ENCODE measurements around the gene TLDC2. TPM values are rescaled to one million over a fixed set of nuclear protein-coding genes. Genes with fewer than 3 reads are reported as not detected.

Gene TLDC2
- total RNA-seq, 1 donor from 2014 or later, result not detected

GRCh38 chr20:36848078-36848660 lies 27.8 kb upstream of the TLDC2 start:
- peak; percentile 72 for DNase-seq (ENCODE audit: missing footprints)
- ATAC-seq, result peak; percentile 59
- intact Hi-C loops (cut with DNase I), result no loop called here

DNA sequence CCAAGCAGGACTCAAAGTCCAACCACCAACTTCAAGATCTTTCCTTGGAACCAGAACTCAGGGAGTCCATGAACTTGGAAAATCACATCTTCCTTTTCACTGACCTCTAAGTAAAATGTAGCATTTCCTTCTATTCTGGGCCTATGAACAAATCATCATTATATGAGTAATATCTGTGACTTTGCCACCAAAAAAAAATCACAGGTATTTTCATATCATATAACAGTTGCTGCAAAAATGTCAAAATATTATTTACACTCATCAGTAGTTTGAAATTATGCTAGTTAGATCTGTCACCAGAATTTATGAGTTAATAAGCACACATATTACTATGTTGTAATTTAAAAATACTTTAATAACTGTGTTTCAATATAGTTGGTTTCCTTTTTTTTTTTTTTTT lies 27.3 kb upstream of the TLDC2 start:
- ATAC-seq (no peak), DNase-seq (ENCODE audit: missing footprints) (no peak)
- intact Hi-C loops (cut with DNase I), result no loop called here

DNA sequence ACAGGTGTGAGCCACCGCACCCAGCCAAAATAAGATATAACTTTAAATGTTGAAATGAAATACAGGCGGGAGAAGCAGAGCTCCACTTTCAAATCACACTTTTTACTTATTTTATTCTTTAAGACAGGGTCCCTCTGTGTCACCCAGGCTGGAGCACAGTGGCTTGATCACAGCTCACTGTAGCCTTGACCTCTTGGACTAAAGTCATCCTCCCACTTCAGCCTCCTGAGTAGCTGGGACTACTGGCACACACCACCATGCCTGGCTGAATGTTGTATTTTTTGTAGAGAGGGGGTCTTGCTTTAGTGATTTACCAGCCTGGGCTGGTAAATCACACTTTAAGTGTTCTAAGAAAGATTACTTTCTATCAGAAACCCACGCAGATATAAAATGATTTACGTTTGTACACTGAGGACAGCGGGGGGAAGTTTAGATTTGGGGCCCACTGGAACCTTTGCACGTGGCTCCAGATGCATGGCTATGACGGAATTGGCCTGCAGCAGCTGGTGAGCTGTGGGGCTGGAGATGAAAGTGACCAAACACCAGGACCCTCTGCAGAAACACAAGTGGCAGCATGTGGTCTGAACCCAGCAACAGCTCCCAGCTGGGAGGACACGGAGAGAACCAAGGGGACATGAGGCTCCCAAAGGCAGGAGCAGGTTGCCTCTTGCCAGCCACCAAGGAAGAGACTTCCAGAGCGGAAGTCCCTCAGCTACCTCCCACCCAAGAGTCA lies 26.4 kb upstream of the TLDC2 start:
- intact Hi-C loops (cut with DNase I), result no loop called here
- ATAC-seq (no peak), DNase-seq (ENCODE audit: missing footprints) (no peak)

GRCh38 chr20:36850759-36851158 lies 25.2 kb upstream of the TLDC2 start:
- ATAC-seq (no peak), DNase-seq (ENCODE audit: missing footprints) (no peak)
- intact Hi-C loops (cut with DNase I), result no loop called here

- ATAC-seq (no peak), DNase-seq (ENCODE audit: missing footprints) (no peak)
- intact Hi-C loops (cut with DNase I), result no loop called here
Measured at GRCh38 chr20:36851490-36851889, 24.4 kb upstream of the TLDC2 start.

DNA sequence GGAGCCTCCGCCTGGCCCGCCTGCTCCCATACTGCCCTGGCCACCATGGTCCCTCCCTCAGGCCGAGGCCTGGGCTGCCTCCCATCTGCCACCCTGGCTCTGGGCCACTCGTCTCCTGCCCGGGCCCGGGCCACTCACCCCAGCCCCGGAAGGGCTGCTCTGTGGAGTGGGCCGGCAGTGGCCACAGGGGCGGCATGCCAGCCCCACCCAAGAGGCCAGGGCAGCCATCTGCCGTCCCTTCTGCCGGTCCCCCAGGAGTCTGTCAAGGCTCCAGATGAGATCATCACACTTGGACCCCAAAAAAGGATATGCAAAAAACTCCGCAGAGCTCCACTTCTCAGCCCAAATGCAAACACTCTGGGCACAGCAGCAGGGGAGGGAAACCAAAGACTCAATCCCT lies 23.8 kb upstream of the TLDC2 start:
- DNase-seq (ENCODE audit: missing footprints), result peak; percentile 69

DNA sequence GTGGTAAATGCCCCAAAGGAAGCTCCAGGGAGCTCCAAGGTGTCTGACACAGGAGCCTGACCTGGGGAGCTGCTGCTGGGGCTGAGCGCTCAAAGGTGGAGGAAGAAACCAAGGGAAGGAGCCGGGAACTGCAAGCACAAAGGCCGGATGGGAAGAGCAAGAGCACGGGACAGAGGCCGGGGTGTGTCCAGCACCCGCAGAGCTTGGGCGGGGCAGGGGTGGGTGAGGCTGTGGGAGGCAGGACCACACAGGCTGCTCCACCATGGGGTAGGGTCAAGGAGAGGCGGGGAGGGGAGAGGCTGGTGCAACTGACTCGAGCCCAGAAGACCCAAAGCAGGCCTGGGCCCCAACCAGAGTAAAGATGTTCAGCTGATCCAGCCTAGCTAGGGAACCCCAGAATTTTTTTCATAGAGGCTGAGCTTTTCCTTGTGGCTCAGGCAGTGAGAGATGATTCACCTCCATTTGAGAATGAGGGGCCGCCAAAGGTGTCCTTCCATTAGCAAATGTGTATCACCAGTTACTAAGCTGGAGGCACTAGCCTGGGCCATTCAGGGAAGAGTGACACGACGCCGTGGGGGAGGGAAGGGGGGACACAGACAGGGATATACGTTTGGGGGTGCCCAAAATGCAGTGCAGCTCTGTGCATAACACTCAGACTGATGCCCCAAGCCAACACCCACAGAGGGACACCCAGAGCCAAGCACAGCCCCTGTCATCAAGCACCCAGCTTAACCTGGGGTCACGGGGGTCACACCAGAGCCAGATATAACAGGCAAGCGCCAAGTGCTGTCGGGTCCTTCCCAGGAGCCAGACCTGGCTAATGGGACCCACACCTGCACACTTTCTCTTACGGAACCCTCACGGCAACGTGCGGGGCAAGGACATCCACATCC lies 21.3 kb upstream of the TLDC2 start:
- DNase-seq (ENCODE audit: missing footprints) (peak; percentile 72), ATAC-seq (peak; percentile 11)
- intact Hi-C loops (cut with DNase I), result no loop called here

More for the DNA sequence above, 23.8 kb upstream of the TLDC2 start:
- peak; percentile 17 for ATAC-seq
- intact Hi-C loops (cut with DNase I), result no loop called here

DNA sequence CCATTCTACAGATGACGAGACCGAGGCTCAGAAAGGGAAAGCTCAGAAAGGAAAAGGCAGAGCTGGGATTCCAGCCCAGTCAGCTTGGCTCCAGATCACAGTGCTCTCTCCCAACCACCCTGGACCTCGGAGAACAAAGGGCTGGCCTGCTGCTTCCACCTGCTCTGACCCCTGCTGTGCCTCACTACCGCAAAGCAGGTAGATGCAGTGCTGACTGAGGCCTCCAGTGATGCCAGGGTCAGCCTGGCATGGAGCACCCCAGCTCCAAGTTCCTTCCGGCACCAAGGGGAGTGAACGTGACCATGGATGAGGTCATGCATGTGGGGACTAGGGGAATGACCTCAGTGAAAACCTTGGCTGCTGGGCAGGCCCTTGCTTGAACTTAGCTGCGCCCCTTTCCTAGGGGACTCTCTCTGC lies 20.7 kb upstream of the TLDC2 start:
- intact Hi-C loops (cut with DNase I), result no loop called here
- peak; percentile 50 for ATAC-seq
- no peak for DNase-seq (ENCODE audit: missing footprints)

GRCh38 chr20:36856195-36856594 lies 19.7 kb upstream of the TLDC2 start:
- ATAC-seq (peak; percentile 18), DNase-seq (ENCODE audit: missing footprints) (peak; percentile 62)
- intact Hi-C loops (cut with DNase I), result no loop called here

- DNase-seq (ENCODE audit: missing footprints), result peak; percentile 74
- ATAC-seq, result no peak
Measured at GRCh38 chr20:36856691-36857635, 19.0 kb upstream of the TLDC2 start.

DNA sequence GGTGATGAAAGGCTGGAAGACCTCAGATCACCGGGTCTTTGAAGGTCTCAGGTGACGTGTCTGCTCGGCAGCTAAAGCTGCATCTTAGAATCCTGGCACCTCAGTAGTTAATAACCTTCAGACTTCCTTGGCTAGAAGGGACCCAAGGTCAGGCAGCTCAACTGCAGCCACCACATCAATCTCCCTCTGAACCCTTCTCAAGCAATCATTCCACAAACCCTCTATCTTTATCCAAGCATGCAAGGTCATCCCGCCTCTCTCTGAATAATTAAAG lies 16.7 kb upstream of the TLDC2 start:
- no peak for DNase-seq (ENCODE audit: missing footprints)
- no peak for ATAC-seq
- intact Hi-C loops (cut with DNase I), result no loop called here

More at GRCh38 chr20:36856691-36857635, 19.0 kb upstream of the TLDC2 start:
- intact Hi-C loops (cut with DNase I), result no loop called here

GRCh38 chr20:36859700-36860330 lies 16.1 kb upstream of the TLDC2 start:
- DNase-seq (ENCODE audit: missing footprints) (no peak), ATAC-seq (no peak)
- intact Hi-C loops (cut with DNase I), result loop anchor here (5.0 to 10.0 kb wide), 2 partner anchors 38 to 255 kb away; partner anchors contain the start of gene RAB5IF

- DNase-seq (ENCODE audit: missing footprints) (no peak), ATAC-seq (no peak)
- intact Hi-C loops (cut with DNase I), result loop anchor here (5.0 to 10.0 kb wide), 2 partner anchors 38 to 256 kb away; partner anchors contain the start of gene RAB5IF
Measured at GRCh38 chr20:36860339-36860738, 15.6 kb upstream of the TLDC2 start.

GRCh38 chr20:36860811-36861624 lies 14.9 kb upstream of the TLDC2 start:
- ATAC-seq, result no peak
- intact Hi-C loops (cut with DNase I), result loop anchor here (5.0 to 10.0 kb wide), 2 partner anchors 39 to 256 kb away; partner anchors contain the start of gene RAB5IF
- DNase-seq (ENCODE audit: missing footprints), result no peak

GRCh38 chr20:36861625-36861874 lies 14.4 kb upstream of the TLDC2 start:
- intact Hi-C loops (cut with DNase I), result loop anchor here (5.0 to 10.0 kb wide), 2 partner anchors 39 to 257 kb away; partner anchors contain the start of gene RAB5IF
- DNase-seq (ENCODE audit: missing footprints), result peak; percentile 74
- no peak for ATAC-seq

DNA sequence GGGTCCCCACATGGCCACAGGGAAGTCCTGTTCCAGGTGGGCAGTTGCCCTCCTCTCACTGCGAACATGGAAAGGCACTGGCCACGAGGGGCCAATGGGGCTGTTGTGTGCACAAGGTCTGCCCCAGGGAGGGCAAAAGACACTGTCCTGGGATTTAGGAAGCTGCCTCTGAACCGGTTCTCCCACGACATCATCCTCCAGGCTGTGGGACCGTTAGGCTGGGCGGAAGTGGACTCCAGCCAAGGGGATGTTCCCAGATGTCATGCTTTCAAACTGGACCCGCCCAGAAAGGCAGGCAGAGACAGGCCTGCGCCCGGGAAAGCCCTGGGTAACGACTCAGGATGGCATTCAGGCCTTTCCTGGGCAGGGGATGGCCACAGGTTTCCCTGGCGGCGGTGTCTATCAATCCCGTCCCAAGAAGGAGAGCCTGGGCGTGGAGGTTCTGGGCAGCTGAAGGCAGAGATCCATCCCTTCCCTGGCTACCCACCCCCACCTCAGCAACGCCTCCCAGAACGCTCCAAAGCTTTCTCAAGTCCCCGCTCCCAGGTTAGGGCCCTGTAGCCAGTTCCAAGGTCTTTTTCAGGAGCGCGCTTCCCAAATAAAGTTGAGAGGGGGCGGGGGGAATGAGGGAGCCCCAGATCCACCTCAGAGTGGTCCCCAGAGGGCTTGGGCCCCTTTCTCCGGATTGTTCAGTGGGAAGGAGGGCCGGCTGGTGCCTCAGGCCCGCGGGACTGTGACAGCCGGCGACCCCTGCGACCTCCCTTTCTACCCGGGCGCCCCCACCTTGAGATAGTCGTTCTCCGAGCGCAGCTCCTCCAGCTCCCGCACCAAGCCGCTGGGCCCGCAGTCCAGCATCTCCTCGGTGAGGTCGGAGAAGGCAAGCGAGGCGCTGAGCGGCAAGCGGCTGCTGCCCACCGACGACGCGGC lies 13.8 kb upstream of the TLDC2 start:
- DNase-seq (ENCODE audit: missing footprints), result peak; percentile 90
- intact Hi-C loops (cut with DNase I), result loop anchor here (2.0 to 10.0 kb wide), 4 partner anchors 31 to 257 kb away; partner anchors contain the start of gene RAB5IF
- peak; percentile 63 for ATAC-seq
